ENCODE results near the gene HAPLN3. TPM values are rescaled to one million over a fixed set of nuclear protein-coding genes. Genes with fewer than 3 reads are reported as not detected.

The HAPLN3 gene
- total RNA-seq, 1 donor from 2014 or later: 16.9 TPM

- no peak for TF ChIP-seq CTCF (IDR thresholded peaks at IDR 0.05)
- no peak for TF ChIP-seq POLR2AphosphoS5 (IDR thresholded peaks at IDR 0.05; ENCODE audit: insufficient read depth in 1 of 2, low read depth in 1 of 2)
- no peak for TF ChIP-seq POLR2A (IDR thresholded peaks at IDR 0.05)
- no peak overlapping the region for H3K27ac ChIP-seq
- no peaks in the 10 kb centered on the region for H3K27me3 ChIP-seq
- peaks cover 68% of the 10 kb centered on the region for H3K4me1 ChIP-seq
- H3K36me3 ChIP-seq: peaks cover 0 to 26% of the 10 kb centered on the region in 2 donors
- no peak overlapping the region for H3K4me3 ChIP-seq
- H3K9me3 ChIP-seq: no peaks in the 10 kb centered on the region
- intact Hi-C loops (cut with DNase I): no loop called here
- no peak for DNase-seq (ENCODE audit: extremely low spot score in 2 of 2)
These were observed 7.0 kb upstream of the HAPLN3 start for GRCh38 chr15:88902221-88902835.

GRCh38 chr15:88901508-88902220 is 6.3 kb upstream of the HAPLN3 start:
- no peaks in the 10 kb centered on the region for H3K27me3 ChIP-seq
- TF ChIP-seq POLR2AphosphoS5 (IDR thresholded peaks at IDR 0.05; ENCODE audit: insufficient read depth in 1 of 2, low read depth in 1 of 2) (no peak), CTCF (IDR thresholded peaks at IDR 0.05) (no peak), POLR2A (IDR thresholded peaks at IDR 0.05) (no peak)
- H3K27ac ChIP-seq: no peak overlapping the region
- H3K4me3 ChIP-seq: no peak overlapping the region
- H3K9me3 ChIP-seq: no peaks in the 10 kb centered on the region
- peaks cover 0 to 20% of the 10 kb centered on the region in 2 donors for H3K36me3 ChIP-seq
- intact Hi-C loops (cut with DNase I): no loop called here
- no peak for DNase-seq (ENCODE audit: extremely low spot score in 2 of 2)
- H3K4me1 ChIP-seq: peaks cover 68% of the 10 kb centered on the region

GRCh38 chr15:88900982-88901418 is 5.7 kb upstream of the HAPLN3 start:
- Histone ChIP-seq H3K36me3 (peaks cover 0 to 13% of the 10 kb centered on the region in 2 donors), H3K27me3 (no peaks in the 10 kb centered on the region), H3K9me3 (no peaks in the 10 kb centered on the region), H3K27ac (peak overlapping the region; percentile 59), H3K4me1 (peaks cover 68% of the 10 kb centered on the region), H3K4me3 (no peak overlapping the region)
- no peak for DNase-seq (ENCODE audit: extremely low spot score in 2 of 2)
- TF ChIP-seq POLR2A (IDR thresholded peaks at IDR 0.05) (no peak), CTCF (IDR thresholded peaks at IDR 0.05) (no peak), POLR2AphosphoS5 (IDR thresholded peaks at IDR 0.05; ENCODE audit: insufficient read depth in 1 of 2, low read depth in 1 of 2) (no peak)
- intact Hi-C loops (cut with DNase I): no loop called here

GRCh38 chr15:88900309-88900981 is 5.1 kb upstream of the HAPLN3 start:
- H3K4me3 ChIP-seq: no peak overlapping the region
- peaks cover 0 to 9% of the 10 kb centered on the region in 2 donors for H3K36me3 ChIP-seq
- H3K27ac ChIP-seq: peak overlapping the region; percentile 59
- DNase-seq (ENCODE audit: extremely low spot score in 2 of 2): no peak
- H3K4me1 ChIP-seq: peaks cover 68% of the 10 kb centered on the region
- H3K27me3 ChIP-seq: no peaks in the 10 kb centered on the region
- H3K9me3 ChIP-seq: no peaks in the 10 kb centered on the region
- intact Hi-C loops (cut with DNase I): no loop called here
- no peak for TF ChIP-seq POLR2A (IDR thresholded peaks at IDR 0.05)
- TF ChIP-seq CTCF (IDR thresholded peaks at IDR 0.05): no peak
- TF ChIP-seq POLR2AphosphoS5 (IDR thresholded peaks at IDR 0.05; ENCODE audit: insufficient read depth in 1 of 2, low read depth in 1 of 2): no peak

All from vagina (tissue), 2 donors.